HepG2 (cell line): ENCODE data around the gene ARVCF. TPM values are rescaled to one million over a fixed set of nuclear protein-coding genes. Genes with fewer than 3 reads are reported as not detected.

ENCODE experiments used
- ATAC-seq: fragments of 200-7000 bp; cut with Tn5 transposase; 3 replicates; pipeline ENCODE4 v1.9.1; 2020; ENCODE audit warnings: mild to moderate bottlenecking, moderate library complexity
- BruUV-seq: library from RNA; stranded (reverse); fragments of 400-500 nt; replicated peaks from 2 replicates; lab custom pipeline; 2021; lab: Mats Ljungman, UMichigan
- CTCF ChIA-PET: fragments of 300-600 bp; formaldehyde crosslinking; extraction: SDS; loops from one replicate; lab custom pipeline; 2021; ENCODE audit warnings: low total read pairs, inconsistent platforms, low intra/inter-chr PET ratio; lab: Yijun Ruan, JAX
- POLR2A ChIA-PET: fragments of 350-600 bp; sonication (Branson Sonifier 250); formaldehyde crosslinking; loops from one replicate; lab custom pipeline; 2020; ENCODE audit warnings: antibody characterized with exemption, inconsistent platforms; lab: Yijun Ruan, JAX
- DNase-seq: peaks from one replicate; pipeline ENCODE4 v3.0.0-alpha.2; 2015; ENCODE audit warnings: low spot score
- FAIRE-seq: peaks from 3 replicates; lab custom pipeline; 2011; peaks lifted over from hg19 to GRCh38; lab: Jason Lieb, UNC
- H2AFZ ChIP-seq: one replicate; pipeline ENCODE4 v1.6.1; 2011; ENCODE audit warnings: low read length, inconsistent platforms
- H3K27ac ChIP-seq: fragments of 300-600 bp; 3 replicates; pipeline ENCODE4 v1.8.0; 2011; ENCODE audit warnings: mixed run types, mild to moderate bottlenecking, mixed read lengths, low read length, inconsistent platforms; ENCODE audit not compliant: insufficient read depth; ENCODE audit errors: extremely low read length
- H3K27me3 ChIP-seq, 2 experiments: fragments of 200-600 bp in 1 of 2; 2 replicates in 1 of 2; 3 replicates in 1 of 2; pipeline versions ENCODE4 v1.6.0 to v1.8.0; 2011; ENCODE audit warnings: low read length in 2 of 2, mild to moderate bottlenecking in 2 of 2, moderate library complexity in 2 of 2, inconsistent platforms in 1 of 2; ENCODE audit not compliant: insufficient read depth in 2 of 2, control insufficient read depth in 1 of 2
- H3K36me3 ChIP-seq, 2 experiments: fragments of 200-600 bp in 1 of 2; replicated peaks in 1 of 2; 2 replicates in 1 of 2; 3 replicates in 1 of 2; pipeline versions ENCODE4 v1.5.1 to v1.8.0; 2011; ENCODE audit warnings: low read length in 2 of 2, inconsistent platforms in 1 of 2; ENCODE audit not compliant: insufficient read depth in 2 of 2, control insufficient read depth in 1 of 2
- H3K4me1 ChIP-seq: 2 replicates; pipeline ENCODE4 v1.5.1; 2012; ENCODE audit warnings: low read length, inconsistent platforms; ENCODE audit not compliant: insufficient read depth
- H3K4me2 ChIP-seq: 2 replicates; pipeline ENCODE4 v1.6.0; 2011; ENCODE audit warnings: low read depth, low read length, inconsistent platforms
- H3K4me3 ChIP-seq, 3 experiments: fragments of 200-600 bp in 1 of 3; sonication (generic), shearing (Covaris generic) in 1 of 3; replicated peaks in 1 of 3; 2 replicates each; pipeline ENCODE4 v1.5.1; 2011 to 2016; ENCODE audit warnings: low read length in 3 of 3, inconsistent platforms in 2 of 3, low read depth in 2 of 3, mild to moderate bottlenecking in 2 of 3, control low read depth in 1 of 3, mixed read lengths in 1 of 3; ENCODE audit not compliant: insufficient read depth in 1 of 3
- H3K79me2 ChIP-seq: one replicate; pipeline ENCODE4 v1.6.1; 2011; ENCODE audit warnings: low read length, inconsistent platforms; ENCODE audit not compliant: insufficient read depth
- H3K9ac ChIP-seq: 2 replicates; pipeline ENCODE4 v1.6.0; 2011; ENCODE audit warnings: mild to moderate bottlenecking, low read depth, low read length, inconsistent platforms; ENCODE audit not compliant: insufficient read depth
- H3K9me3 ChIP-seq: 2 replicates; pipeline ENCODE4 v1.5.1; 2012; ENCODE audit warnings: mild to moderate bottlenecking, low read length
- H4K20me1 ChIP-seq: 2 replicates; pipeline ENCODE4 v1.6.0; 2011; ENCODE audit warnings: inconsistent platforms, mild to moderate bottlenecking, low read length, moderate library complexity; ENCODE audit not compliant: insufficient read depth
- CBX5 ChIP-seq: sonication (generic); formaldehyde crosslinking; IDR thresholded peaks from 2 replicates; pipeline ENCODE4 v1.4.0; 2020; ENCODE audit warnings: missing genetic modification reagents, borderline replicate concordance
- KLF12 ChIP-seq: sonication (generic); formaldehyde crosslinking; IDR thresholded peaks from 2 replicates; pipeline ENCODE4 v1.4.0; 2020; ENCODE audit warnings: missing genetic modification reagents, borderline replicate concordance
- NFE2 ChIP-seq: sonication (generic); formaldehyde crosslinking; IDR thresholded peaks from 2 replicates; pipeline ENCODE4 v1.4.0; 2020; ENCODE audit warnings: missing genetic modification reagents
- PRMT3 ChIP-seq: sonication (generic); formaldehyde crosslinking; IDR thresholded peaks from 2 replicates; pipeline ENCODE4 v1.8.1; 2022; ENCODE audit warnings: low read depth, mild to moderate bottlenecking, moderate library complexity, missing genetic modification reagents, borderline replicate concordance
- SAFB2 ChIP-seq: sonication (generic); formaldehyde crosslinking; IDR thresholded peaks from 2 replicates; pipeline ENCODE4 v1.5.1; 2020; ENCODE audit warnings: missing genetic modification reagents, low read depth, mild to moderate bottlenecking, borderline replicate concordance
- SKI ChIP-seq: fragments of 450-650 bp; IDR thresholded peaks from one replicate; pipeline ENCODE4 v1.6.1; 2018; ENCODE audit warnings: mild to moderate bottlenecking; ENCODE audit not compliant: partially characterized antibody
- SP2 ChIP-seq: sonication (generic); formaldehyde crosslinking; IDR thresholded peaks from 2 replicates; pipeline ENCODE4 v1.5.1; 2020; ENCODE audit warnings: mild to moderate bottlenecking, missing genetic modification reagents
- ZNF232 ChIP-seq: sonication (generic); formaldehyde crosslinking; IDR thresholded peaks from 2 replicates; pipeline ENCODE4 v1.4.0; 2020; ENCODE audit warnings: missing genetic modification reagents, borderline replicate concordance
- ZNF354B ChIP-seq: sonication (generic); formaldehyde crosslinking; IDR thresholded peaks from 2 replicates; pipeline ENCODE4 v1.8.0; 2022; ENCODE audit warnings: mild to moderate bottlenecking, missing genetic modification reagents
- ZNF564 ChIP-seq: sonication (generic); formaldehyde crosslinking; IDR thresholded peaks from 2 replicates; pipeline ENCODE4 v1.8.1; 2023; ENCODE audit warnings: mild to moderate bottlenecking, missing genetic modification reagents
- ZNF773 ChIP-seq: sonication (generic); formaldehyde crosslinking; IDR thresholded peaks from 2 replicates; pipeline ENCODE4 v1.4.0; 2020; ENCODE audit warnings: missing genetic modification reagents, borderline replicate concordance
- ZNF776 ChIP-seq: sonication (generic); formaldehyde crosslinking; IDR thresholded peaks from 2 replicates; pipeline ENCODE4 v1.4.0; 2020; ENCODE audit warnings: mild to moderate bottlenecking, missing genetic modification reagents
- ZSCAN21 ChIP-seq: sonication (generic); formaldehyde crosslinking; IDR thresholded peaks from 2 replicates; pipeline ENCODE4 v1.8.0; 2022; ENCODE audit warnings: mild to moderate bottlenecking, missing genetic modification reagents, moderate library complexity, borderline replicate concordance
- WGBS: methylation state at CpG from one replicate; pipeline ENCODE4 v1.1.6; 2017; ENCODE audit warnings: low lambda C conversion rate; 5-methylcytosine and 5-hydroxymethylcytosine counted together
- in situ Hi-C: cut with HindIII; loops from 2 replicates; pipeline ENCODE4 v1.10.0; 2017; ENCODE audit warnings: low pct_unique_long_range_greater_than_20kb; ENCODE audit not compliant: extremely low pct_ligation_motif_present
- intact Hi-C: fragments of 100-400 bp; cut with micrococcal nuclease; formaldehyde crosslinking; loops from one replicate; pipeline ENCODE4 v1.10.0; 2022; ENCODE audit not compliant: unreplicated experiment
- polyA plus RNA-seq, 8 experiments: library from polyadenylated mRNA; depleted of rRNA in 3 of 8; stranded (reverse) in 7 of 8; unstranded in 1 of 8; fragments of >200 nt; fragmentation: Illumina TruSeq in 4 of 8; extraction: Trizol in 4 of 8; gene quantifications; 2 replicates each; pipeline versions ENCODE4 v1.2.1 to v1.2.3, GENCODE V29; 2011 to 2016; ENCODE audit warnings: low read depth in 4 of 8, missing spikeins in 1 of 8, mixed read lengths in 1 of 8; ENCODE audit not compliant: insufficient read depth in 1 of 8
- total RNA-seq, 5 experiments: library from RNA; depleted of rRNA; stranded (reverse); fragments of >200 nt; fragmentation: Illumina TruSeq; extraction: Trizol; gene quantifications; 2 replicates each; pipeline ENCODE4 v1.2.3, GENCODE V29; 2016; ENCODE audit warnings: low read depth in 1 of 5
- TF ChIP-seq, protein P1 (sequence below): sonication (generic); formaldehyde crosslinking; IDR thresholded peaks from 2 replicates; pipeline ENCODE4 v1.9.0; 2022; ENCODE audit warnings: low read depth, missing genetic modification reagents
- TF ChIP-seq, protein P2 (sequence below): fragments of 450-650 bp; IDR thresholded peaks from 2 replicates; pipeline ENCODE4 v1.6.1; 2017; ENCODE audit warnings: mild to moderate bottlenecking
- TF ChIP-seq, protein P3 (sequence below): sonication (generic); formaldehyde crosslinking; IDR thresholded peaks from 2 replicates; pipeline ENCODE4 v1.4.0; 2020; ENCODE audit warnings: missing genetic modification reagents, borderline replicate concordance

The ARVCF gene
- total and polyA plus RNA-seq, 2 of the 13 experiments (the other 11 are each of a cell fraction or from before 2014, with no cell fraction given), result 16.4 to 17.7 TPM

DNA sequence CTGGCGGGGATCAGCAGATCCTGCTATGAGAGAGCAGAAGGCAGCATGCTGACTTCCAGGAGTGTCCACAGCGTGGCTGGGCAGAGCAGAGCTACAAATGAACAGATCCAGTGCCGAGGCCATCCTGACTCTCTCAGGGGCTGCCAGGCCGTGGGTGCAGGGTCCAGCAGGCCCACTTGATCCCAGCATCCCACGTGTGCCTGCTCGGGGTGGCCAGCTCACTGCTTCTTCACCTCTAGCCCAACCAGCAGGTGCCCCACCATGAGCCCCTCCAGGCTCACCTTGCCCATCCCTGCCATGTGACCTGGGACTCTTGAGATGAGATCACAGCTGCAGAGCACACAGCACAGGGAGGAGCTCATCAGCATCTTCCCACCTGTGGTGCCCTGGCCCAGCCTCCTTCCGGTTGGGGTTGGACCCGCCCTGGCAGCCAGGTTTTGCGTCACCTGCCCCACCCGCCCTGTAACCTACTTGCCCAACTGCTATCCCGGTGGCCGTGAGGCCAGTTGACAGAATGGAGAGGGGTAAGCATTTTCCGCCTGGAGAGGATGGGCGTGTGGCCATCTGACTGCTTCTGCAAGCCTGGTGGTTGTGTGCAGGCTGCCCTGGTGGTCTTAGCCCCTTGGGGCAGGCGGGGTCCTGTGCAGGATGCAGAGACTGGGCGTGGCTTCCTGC, 15.2 kb upstream of the ARVCF start:
- in situ Hi-C loops (no loop called here), intact Hi-C loops (no loop called here)
- H3K4me2 ChIP-seq, result no peak overlapping the region
- TF ChIP-seq, protein P1, sequence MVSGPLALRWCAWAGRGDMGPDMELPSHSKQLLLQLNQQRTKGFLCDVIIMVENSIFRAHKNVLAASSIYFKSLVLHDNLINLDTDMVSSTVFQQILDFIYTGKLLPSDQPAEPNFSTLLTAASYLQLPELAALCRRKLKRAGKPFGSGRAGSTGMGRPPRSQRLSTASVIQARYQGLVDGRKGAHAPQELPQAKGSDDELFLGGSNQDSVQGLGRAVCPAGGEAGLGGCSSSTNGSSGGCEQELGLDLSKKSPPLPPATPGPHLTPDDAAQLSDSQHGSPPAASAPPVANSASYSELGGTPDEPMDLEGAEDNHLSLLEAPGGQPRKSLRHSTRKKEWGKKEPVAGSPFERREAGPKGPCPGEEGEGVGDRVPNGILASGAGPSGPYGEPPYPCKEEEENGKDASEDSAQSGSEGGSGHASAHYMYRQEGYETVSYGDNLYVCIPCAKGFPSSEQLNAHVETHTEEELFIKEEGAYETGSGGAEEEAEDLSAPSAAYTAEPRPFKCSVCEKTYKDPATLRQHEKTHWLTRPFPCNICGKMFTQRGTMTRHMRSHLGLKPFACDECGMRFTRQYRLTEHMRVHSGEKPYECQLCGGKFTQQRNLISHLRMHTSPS (CRISPR knock-in tag), result no peak
- TF ChIP-seq ZNF564 (CRISPR knock-in tag) (no peak), SKI (no peak), NFE2 (CRISPR knock-in tag) (no peak), ZNF232 (no peak), ZNF776 (no peak), ZSCAN21 (CRISPR knock-in tag) (no peak), KLF12 (no peak), CBX5 (CRISPR knock-in tag) (no peak), PRMT3 (CRISPR knock-in tag) (no peak), SAFB2 (CRISPR knock-in tag) (no peak), SP2 (CRISPR knock-in tag) (no peak), ZNF773 (CRISPR knock-in tag) (no peak), ZNF354B (no peak)
- TF ChIP-seq, protein P2, sequence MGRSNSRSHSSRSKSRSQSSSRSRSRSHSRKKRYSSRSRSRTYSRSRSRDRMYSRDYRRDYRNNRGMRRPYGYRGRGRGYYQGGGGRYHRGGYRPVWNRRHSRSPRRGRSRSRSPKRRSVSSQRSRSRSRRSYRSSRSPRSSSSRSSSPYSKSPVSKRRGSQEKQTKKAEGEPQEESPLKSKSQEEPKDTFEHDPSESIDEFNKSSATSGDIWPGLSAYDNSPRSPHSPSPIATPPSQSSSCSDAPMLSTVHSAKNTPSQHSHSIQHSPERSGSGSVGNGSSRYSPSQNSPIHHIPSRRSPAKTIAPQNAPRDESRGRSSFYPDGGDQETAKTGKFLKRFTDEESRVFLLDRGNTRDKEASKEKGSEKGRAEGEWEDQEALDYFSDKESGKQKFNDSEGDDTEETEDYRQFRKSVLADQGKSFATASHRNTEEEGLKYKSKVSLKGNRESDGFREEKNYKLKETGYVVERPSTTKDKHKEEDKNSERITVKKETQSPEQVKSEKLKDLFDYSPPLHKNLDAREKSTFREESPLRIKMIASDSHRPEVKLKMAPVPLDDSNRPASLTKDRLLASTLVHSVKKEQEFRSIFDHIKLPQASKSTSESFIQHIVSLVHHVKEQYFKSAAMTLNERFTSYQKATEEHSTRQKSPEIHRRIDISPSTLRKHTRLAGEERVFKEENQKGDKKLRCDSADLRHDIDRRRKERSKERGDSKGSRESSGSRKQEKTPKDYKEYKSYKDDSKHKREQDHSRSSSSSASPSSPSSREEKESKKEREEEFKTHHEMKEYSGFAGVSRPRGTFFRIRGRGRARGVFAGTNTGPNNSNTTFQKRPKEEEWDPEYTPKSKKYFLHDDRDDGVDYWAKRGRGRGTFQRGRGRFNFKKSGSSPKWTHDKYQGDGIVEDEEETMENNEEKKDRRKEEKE, result no peak
- TF ChIP-seq, protein P3, sequence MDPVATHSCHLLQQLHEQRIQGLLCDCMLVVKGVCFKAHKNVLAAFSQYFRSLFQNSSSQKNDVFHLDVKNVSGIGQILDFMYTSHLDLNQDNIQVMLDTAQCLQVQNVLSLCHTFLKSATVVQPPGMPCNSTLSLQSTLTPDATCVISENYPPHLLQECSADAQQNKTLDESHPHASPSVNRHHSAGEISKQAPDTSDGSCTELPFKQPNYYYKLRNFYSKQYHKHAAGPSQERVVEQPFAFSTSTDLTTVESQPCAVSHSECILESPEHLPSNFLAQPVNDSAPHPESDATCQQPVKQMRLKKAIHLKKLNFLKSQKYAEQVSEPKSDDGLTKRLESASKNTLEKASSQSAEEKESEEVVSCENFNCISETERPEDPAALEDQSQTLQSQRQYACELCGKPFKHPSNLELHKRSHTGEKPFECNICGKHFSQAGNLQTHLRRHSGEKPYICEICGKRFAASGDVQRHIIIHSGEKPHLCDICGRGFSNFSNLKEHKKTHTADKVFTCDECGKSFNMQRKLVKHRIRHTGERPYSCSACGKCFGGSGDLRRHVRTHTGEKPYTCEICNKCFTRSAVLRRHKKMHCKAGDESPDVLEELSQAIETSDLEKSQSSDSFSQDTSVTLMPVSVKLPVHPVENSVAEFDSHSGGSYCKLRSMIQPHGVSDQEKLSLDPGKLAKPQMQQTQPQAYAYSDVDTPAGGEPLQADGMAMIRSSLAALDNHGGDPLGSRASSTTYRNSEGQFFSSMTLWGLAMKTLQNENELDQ (CRISPR knock-in tag), result no peak
- DNase-seq (no peak), FAIRE-seq (no peak), ATAC-seq (no peak)
- no peaks in the 10 kb centered on the region for H3K4me1 ChIP-seq
- ChIA-PET POLR2A (no interaction called here), CTCF (no interaction called here)
- H3K79me2 ChIP-seq, result no peaks in the 10 kb centered on the region
- no peaks in the 10 kb centered on the region for H4K20me1 ChIP-seq
- 94% methylated on average over 8 of the region's 16 CpGs for WGBS
- no peaks in the 10 kb centered on the region for H3K9me3 ChIP-seq
- no peak overlapping the region for H3K27ac ChIP-seq
- peaks cover 2 to 4% of the 10 kb centered on the region in 2 experiments; a peak in 2 of 5 replicates for H3K36me3 ChIP-seq
- no peaks in the 10 kb centered on the region for H3K27me3 ChIP-seq
- H3K4me3 ChIP-seq, result no peak overlapping the region
- H3K9ac ChIP-seq, result no peak overlapping the region
- no TSS peak for BruUV-seq
- H2AFZ ChIP-seq, result no peak overlapping the region
